Thoracic aorta (tissue), 2 donors: ENCODE results near the gene USB1. TPM values are rescaled to one million over a fixed set of nuclear protein-coding genes. Genes with fewer than 3 reads are reported as not detected.

Experiments
- ATAC-seq: fragments of 150-250 bp; one replicate; pipeline ENCODE4 v1.8.0; 2017; ENCODE audit warnings: low read depth; ENCODE audit not compliant: insufficient number of reproducible peaks, low FRiP score
- DNase-seq: peaks from one replicate; pipeline ENCODE4 v3.0.0-alpha.2; 2020; ENCODE audit warnings: low spot score
- H3K27ac ChIP-seq, 2 donors: fragments of 200-600 bp; sonication (generic); 1 replicate in 1 of 2; 2 replicates in 1 of 2; pipeline ENCODE4 v1.5.1; 2016; ENCODE audit warnings: mild to moderate bottlenecking in 2 of 2, moderate library complexity in 2 of 2
- H3K27me3 ChIP-seq: fragments of 200-600 bp; sonication (generic); replicated peaks from 2 replicates; pipeline ENCODE4 v1.6.0; 2016; ENCODE audit warnings: mild to moderate bottlenecking; ENCODE audit not compliant: insufficient read depth
- H3K36me3 ChIP-seq: fragments of 200-600 bp; sonication (generic); one replicate; pipeline ENCODE4 v1.5.1; 2016
- H3K4me1 ChIP-seq, 2 donors: fragments of 200-600 bp; sonication (generic); 1 replicate in 1 of 2; 2 replicates in 1 of 2; pipeline versions ENCODE4 v1.5.1 to v1.6.0; 2016; ENCODE audit warnings: low read depth in 2 of 2, mild to moderate bottlenecking in 1 of 2; ENCODE audit not compliant: control insufficient read depth in 1 of 2
- H3K4me3 ChIP-seq: fragments of 200-600 bp; sonication (generic); 2 replicates; pipeline ENCODE4 v1.5.1; 2016; ENCODE audit warnings: mild to moderate bottlenecking
- H3K9me3 ChIP-seq: fragments of 200-600 bp; sonication (generic); 2 replicates; pipeline ENCODE4 v1.5.1; 2016
- total RNA-seq, 2 donors: library from RNA; depleted of rRNA; stranded (reverse); fragments of >200 nt; gene quantifications; one replicate each; pipeline versions ENCODE4 v1.1.0 to v1.2.3, GENCODE V29; 2016
- TF ChIP-seq, protein P1 (sequence below): fragments of 200-600 bp; sonication (generic); IDR thresholded peaks from one replicate; pipeline ENCODE4 v1.5.1; 2019; ENCODE audit warnings: antibody characterized with exemption

USB1 gene
- total RNA-seq, 2 donors from 2014 or later: 55.9 to 90.3 TPM

DNA sequence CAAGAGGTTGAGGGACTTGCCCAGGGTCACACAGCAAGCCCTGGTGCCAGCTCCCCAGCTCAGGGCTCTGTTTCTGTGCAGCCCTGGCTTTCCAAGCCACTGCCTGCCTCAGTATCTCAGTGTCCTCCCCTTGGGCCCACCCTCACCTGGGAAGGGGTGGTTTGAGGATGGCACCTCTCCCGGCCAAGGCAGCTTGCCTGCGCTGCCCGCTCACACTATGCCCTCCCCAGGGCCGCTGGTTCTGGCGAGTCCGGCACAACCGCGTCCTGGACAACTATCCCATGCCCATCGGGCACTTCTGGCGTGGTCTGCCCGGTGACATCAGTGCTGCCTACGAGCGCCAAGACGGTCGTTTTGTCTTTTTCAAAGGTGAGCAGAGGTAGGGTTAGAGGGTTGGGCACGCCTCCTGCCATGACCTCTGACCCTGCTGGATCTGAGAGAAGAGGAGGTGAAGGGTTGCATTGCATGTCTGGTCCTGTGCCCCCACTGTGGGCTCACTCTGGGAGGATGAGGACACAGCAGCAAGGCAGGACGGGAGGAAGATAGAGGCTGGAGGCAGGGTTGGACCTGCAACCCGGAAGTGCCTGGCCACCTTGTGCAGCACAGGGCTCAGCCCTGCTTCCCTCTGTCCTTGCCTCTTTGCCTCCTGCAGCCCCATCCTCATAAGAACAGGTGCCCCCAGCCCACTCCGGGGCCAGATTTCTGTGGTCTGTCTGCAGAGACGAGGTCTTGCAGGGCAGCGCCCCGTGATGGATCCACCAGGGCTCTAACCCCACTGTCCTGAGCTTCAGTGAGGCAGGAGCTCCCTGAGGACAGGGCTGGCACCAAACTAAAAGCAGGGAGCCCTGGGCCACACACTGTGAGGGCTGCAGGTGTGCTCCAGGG, 41.0 kb downstream of the USB1 start:
- Histone ChIP-seq H3K27me3 (no peaks in the 10 kb centered on the region), H3K4me3 (no peak overlapping the region), H3K9me3 (no peaks in the 10 kb centered on the region), H3K36me3 (no peaks in the 10 kb centered on the region), H3K4me1 (no peaks in the 10 kb centered on the region), H3K27ac (no peak overlapping the region)
- ATAC-seq (no peak), DNase-seq (no peak)
- TF ChIP-seq, protein P1, sequence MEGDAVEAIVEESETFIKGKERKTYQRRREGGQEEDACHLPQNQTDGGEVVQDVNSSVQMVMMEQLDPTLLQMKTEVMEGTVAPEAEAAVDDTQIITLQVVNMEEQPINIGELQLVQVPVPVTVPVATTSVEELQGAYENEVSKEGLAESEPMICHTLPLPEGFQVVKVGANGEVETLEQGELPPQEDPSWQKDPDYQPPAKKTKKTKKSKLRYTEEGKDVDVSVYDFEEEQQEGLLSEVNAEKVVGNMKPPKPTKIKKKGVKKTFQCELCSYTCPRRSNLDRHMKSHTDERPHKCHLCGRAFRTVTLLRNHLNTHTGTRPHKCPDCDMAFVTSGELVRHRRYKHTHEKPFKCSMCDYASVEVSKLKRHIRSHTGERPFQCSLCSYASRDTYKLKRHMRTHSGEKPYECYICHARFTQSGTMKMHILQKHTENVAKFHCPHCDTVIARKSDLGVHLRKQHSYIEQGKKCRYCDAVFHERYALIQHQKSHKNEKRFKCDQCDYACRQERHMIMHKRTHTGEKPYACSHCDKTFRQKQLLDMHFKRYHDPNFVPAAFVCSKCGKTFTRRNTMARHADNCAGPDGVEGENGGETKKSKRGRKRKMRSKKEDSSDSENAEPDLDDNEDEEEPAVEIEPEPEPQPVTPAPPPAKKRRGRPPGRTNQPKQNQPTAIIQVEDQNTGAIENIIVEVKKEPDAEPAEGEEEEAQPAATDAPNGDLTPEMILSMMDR: no peak

DNA sequence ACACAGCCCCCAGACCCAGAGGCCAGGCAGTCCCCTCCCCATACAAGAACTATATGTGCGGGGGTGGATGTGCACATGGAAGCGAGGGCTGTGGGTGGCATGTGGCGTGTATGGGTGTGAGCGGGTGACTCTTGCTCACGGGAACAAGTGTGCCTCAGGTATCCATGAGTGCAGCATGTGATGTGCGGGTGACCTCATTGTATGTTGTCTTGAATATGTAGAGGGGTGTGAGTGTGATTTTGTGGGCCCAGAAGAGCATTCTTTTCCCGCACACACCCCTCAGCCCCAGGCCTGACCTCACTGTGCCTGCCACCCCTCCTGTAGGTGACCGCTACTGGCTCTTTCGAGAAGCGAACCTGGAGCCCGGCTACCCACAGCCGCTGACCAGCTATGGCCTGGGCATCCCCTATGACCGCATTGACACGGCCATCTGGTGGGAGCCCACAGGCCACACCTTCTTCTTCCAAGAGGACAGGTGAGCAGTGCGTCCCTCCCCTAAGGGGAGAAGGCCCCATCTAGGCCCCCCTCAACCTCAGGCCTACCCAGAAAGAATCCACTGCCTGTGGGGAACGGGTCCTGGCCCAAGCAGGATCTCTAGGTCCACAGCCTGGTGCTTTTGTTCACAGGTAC, 41.8 kb downstream of the USB1 start:
- H3K4me1 ChIP-seq: no peaks in the 10 kb centered on the region
- H3K4me3 ChIP-seq: no peak overlapping the region
- TF ChIP-seq, protein P1: no peak
- H3K36me3 ChIP-seq: no peaks in the 10 kb centered on the region
- no peaks in the 10 kb centered on the region for H3K27me3 ChIP-seq
- ATAC-seq (no peak), DNase-seq (no peak)
- no peak overlapping the region for H3K27ac ChIP-seq
- no peaks in the 10 kb centered on the region for H3K9me3 ChIP-seq

DNA sequence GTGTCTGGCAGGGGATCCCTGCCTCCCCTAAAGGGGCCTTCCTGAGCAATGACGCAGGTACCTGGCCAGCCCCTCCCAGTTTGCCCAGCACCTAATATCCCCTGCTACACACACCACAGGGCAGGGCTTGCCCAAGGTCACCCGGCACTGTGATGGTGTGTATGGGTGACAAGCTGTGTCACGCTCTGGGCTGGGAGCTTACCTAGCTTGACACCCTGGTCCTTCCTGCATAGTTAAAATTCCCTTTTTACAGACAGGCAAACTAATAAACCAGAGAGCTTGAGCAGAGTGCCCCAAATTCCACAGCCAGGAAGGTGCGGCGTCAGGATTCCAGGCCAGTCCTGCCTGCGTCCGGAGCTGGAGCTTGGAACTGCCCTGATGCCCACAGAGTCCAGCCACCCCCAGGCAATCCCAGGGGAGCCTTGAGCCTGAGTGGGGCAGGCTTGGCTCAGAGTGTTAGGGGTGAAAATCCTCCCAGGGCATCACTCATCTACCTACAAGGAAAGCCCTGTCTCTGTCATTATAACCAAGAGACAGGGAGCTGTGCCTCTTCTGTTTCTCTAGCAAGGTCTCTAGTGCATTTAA, 42.5 kb downstream of the USB1 start:
- H3K4me1 ChIP-seq: no peaks in the 10 kb centered on the region
- H3K4me3 ChIP-seq: no peak overlapping the region
- TF ChIP-seq, protein P1: no peak
- no peaks in the 10 kb centered on the region for H3K9me3 ChIP-seq
- no peaks in the 10 kb centered on the region for H3K36me3 ChIP-seq
- ATAC-seq (no peak), DNase-seq (no peak)
- no peak overlapping the region for H3K27ac ChIP-seq
- H3K27me3 ChIP-seq: no peaks in the 10 kb centered on the region

DNA sequence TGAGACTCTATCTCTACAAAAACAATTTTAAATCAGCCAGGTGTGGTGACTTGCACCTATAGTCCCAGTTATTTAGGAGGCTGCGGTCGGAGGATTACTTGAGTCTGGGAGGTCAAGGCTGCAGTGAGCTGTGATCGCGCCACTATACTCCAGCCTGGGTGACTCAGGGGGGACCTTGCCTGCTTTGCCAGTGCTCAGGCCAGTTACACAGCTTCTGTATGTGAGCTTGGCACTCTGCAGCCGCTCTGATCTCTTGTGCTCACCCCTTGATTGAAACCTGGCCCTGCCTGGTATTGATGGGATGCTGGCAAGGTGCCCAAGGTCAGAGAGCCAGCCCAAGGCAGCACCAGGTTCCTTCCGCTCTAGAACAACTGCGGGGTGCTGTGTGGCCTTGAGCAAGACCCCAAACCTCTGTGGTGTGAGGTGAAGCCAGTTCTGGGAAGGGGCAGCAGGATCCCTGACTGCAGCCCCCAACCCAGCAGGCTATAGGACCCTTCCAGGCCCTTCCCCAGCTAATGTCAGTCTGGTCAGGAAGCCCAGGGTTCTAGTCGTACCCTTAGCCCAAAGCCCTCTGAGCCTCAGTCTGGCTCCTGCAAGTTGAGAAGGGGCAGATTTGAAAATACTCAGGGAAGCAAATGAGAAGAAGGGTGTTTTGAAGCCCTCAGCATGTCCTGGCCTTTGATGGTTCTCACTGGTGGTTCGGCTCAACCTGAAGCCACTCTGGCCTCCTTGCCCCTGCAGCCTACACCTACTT, 43.2 kb downstream of the USB1 start:
- no peaks in the 10 kb centered on the region for H3K9me3 ChIP-seq
- H3K4me3 ChIP-seq: no peak overlapping the region
- DNase-seq: no peak
- H3K27me3 ChIP-seq: no peaks in the 10 kb centered on the region
- TF ChIP-seq, protein P1: no peak
- H3K4me1 ChIP-seq: no peaks in the 10 kb centered on the region
- no peak for ATAC-seq
- H3K36me3 ChIP-seq: no peaks in the 10 kb centered on the region
- H3K27ac ChIP-seq: no peak overlapping the region
